ENCODE measurements around the gene CCKAR. TPM values are rescaled to one million over a fixed set of nuclear protein-coding genes. Genes with fewer than 3 reads are reported as not detected.

CCKAR gene
- total and polyA plus RNA-seq, 4 experiments from 2014 or later, result not detected

DNA sequence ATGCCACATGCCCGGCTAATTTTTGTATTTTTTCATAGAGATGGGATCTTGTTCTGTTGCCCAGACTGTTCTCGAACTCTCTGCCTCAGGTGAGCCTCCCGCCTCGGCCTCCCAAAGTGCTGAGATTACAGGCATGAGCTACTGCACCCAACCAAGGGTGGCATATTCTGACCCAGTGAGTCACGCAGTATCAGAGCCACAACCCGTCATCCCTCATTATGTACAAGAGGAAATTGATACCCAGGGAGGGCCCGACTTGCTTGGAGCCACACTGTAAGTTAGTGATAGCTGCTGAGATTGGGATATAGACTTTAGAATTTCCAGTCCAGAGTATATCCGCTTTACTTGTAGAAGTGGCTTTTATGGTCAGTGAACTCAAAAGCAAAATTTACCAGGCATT is 14.6 kb downstream of the CCKAR start:
- no peaks in the 10 kb centered on the region for H3K4me1 ChIP-seq (ENCODE audit: insufficient read depth, low read length)
- peaks cover 0 to 2% (median 0%) of the 10 kb centered on the region in 8 donors for H3K9me3 Mint-ChIP-seq
- H3K36me3 Mint-ChIP-seq, result no peaks in the 10 kb centered on the region
- no peak overlapping the region for H3K27ac ChIP-seq (ENCODE audit: low read depth, low read length)
- no peaks in the 10 kb centered on the region for H3K9me3 ChIP-seq (ENCODE audit: control insufficient read depth in 1 of 2, low read length in 2 of 2)
- no peak for DNase-seq
- no peak overlapping the region for H3K27ac Mint-ChIP-seq
- ChIA-PET CTCF (ENCODE audit: partially characterized antibody) (no interaction called here), POLR2A (ENCODE audit: partially characterized antibody) (no interaction called here)
- H3K4me3 ChIP-seq (ENCODE audit: low read length in 2 of 2), result no peak overlapping the region
- intact Hi-C loops (cut with micrococcal nuclease), result no loop called here
- H3K36me3 ChIP-seq (ENCODE audit: insufficient read depth, low read length), result no peaks in the 10 kb centered on the region
- peaks cover 2 to 9% of the 10 kb centered on the region in 2 donors for H3K27me3 Mint-ChIP-seq
- no peak overlapping the region for H3K4me3 Mint-ChIP-seq
- no peaks in the 10 kb centered on the region for H3K4me1 Mint-ChIP-seq
- H3K27me3 ChIP-seq (ENCODE audit: insufficient read depth, low read length), result no peaks in the 10 kb centered on the region

DNA sequence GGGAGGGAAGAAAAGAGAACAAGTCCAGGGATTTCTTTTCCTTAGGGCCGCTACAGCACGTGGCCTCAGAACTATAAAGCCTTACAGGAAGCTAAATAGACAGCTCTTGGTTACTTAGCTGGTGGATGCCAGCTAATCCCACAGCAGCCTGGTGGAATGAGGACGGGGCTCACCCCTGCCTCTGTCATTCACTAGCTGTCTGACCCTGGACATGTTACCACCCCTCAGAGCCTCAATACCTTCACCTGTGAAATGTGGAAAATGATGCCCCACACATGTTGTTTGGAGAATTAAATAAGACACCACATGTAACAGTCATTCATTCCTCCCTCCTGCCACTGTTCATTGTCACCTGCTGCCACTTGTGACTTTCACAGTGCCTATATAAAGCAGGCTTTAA is 15.7 kb downstream of the CCKAR start:
- peaks cover 0 to 4% (median 0%) of the 10 kb centered on the region in 8 donors for H3K9me3 Mint-ChIP-seq
- no peaks in the 10 kb centered on the region for H3K4me1 ChIP-seq (ENCODE audit: insufficient read depth, low read length)
- H3K4me3 Mint-ChIP-seq, result no peak overlapping the region
- H3K4me1 Mint-ChIP-seq, result no peaks in the 10 kb centered on the region
- no peak overlapping the region for H3K27ac Mint-ChIP-seq
- peaks cover 2 to 11% of the 10 kb centered on the region in 2 donors for H3K27me3 Mint-ChIP-seq
- ChIA-PET POLR2A (ENCODE audit: partially characterized antibody) (no interaction called here), CTCF (ENCODE audit: partially characterized antibody) (no interaction called here)
- intact Hi-C loops (cut with micrococcal nuclease), result no loop called here
- no peaks in the 10 kb centered on the region for H3K36me3 Mint-ChIP-seq
- DNase-seq, result no peak
- no peaks in the 10 kb centered on the region for H3K9me3 ChIP-seq (ENCODE audit: control insufficient read depth in 1 of 2, low read length in 2 of 2)
- no peak overlapping the region for H3K4me3 ChIP-seq (ENCODE audit: low read length in 2 of 2)
- no peak overlapping the region for H3K27ac ChIP-seq (ENCODE audit: low read depth, low read length)
- no peaks in the 10 kb centered on the region for H3K36me3 ChIP-seq (ENCODE audit: insufficient read depth, low read length)
- no peaks in the 10 kb centered on the region for H3K27me3 ChIP-seq (ENCODE audit: insufficient read depth, low read length)

- Mint-ChIP-seq H3K36me3 (no peaks in the 10 kb centered on the region), H3K4me3 (no peak overlapping the region), H3K4me1 (no peaks in the 10 kb centered on the region), H3K27me3 (peaks cover 2 to 12% of the 10 kb centered on the region in 2 donors), H3K9me3 (peaks cover 0 to 4% (median 0%) of the 10 kb centered on the region in 8 donors), H3K27ac (no peak overlapping the region)
- no peak overlapping the region for H3K4me3 ChIP-seq (ENCODE audit: low read length in 2 of 2)
- H3K27me3 ChIP-seq (ENCODE audit: insufficient read depth, low read length), result no peaks in the 10 kb centered on the region
- intact Hi-C loops (cut with micrococcal nuclease), result no loop called here
- no peak for DNase-seq
- H3K36me3 ChIP-seq (ENCODE audit: insufficient read depth, low read length), result no peaks in the 10 kb centered on the region
- no peak overlapping the region for H3K27ac ChIP-seq (ENCODE audit: low read depth, low read length)
- no peaks in the 10 kb centered on the region for H3K4me1 ChIP-seq (ENCODE audit: insufficient read depth, low read length)
- H3K9me3 ChIP-seq (ENCODE audit: control insufficient read depth in 1 of 2, low read length in 2 of 2), result no peaks in the 10 kb centered on the region
- ChIA-PET POLR2A (ENCODE audit: partially characterized antibody) (no interaction called here), CTCF (ENCODE audit: partially characterized antibody) (interaction anchor here (0.9 kb wide), 1 partner anchor 144 kb away, joined by 4 read pairs; no protein-coding TSS in a partner anchor)
These were observed 16.4 kb downstream of the CCKAR start for GRCh38 chr4:26473893-26474292.

DNA sequence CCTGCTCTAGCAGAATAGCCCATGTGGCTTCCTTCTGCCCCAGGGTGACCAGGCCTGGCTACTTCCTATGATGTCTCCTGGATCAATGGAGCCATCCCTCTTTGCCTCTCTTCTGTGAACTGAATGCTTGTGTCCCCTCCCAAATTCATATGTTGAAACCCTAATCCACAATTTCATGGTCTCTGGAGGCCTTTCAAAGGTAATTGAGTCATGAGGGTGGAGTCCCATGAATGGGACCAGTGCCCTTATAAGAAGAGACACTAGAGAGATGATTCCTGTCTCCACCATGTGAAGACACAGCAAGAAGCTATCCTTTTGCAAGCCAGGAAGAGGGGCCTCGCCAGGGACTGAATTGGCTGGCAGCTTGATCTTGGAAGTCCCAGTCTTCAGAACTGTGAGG is 18.4 kb downstream of the CCKAR start:
- H3K4me1 Mint-ChIP-seq, result no peaks in the 10 kb centered on the region
- peaks cover 0 to 4% (median 0%) of the 10 kb centered on the region in 8 donors for H3K9me3 Mint-ChIP-seq
- intact Hi-C loops (cut with micrococcal nuclease), result no loop called here
- no peaks in the 10 kb centered on the region for H3K36me3 Mint-ChIP-seq
- Histone ChIP-seq H3K9me3 (ENCODE audit: control insufficient read depth in 1 of 2, low read length in 2 of 2) (no peaks in the 10 kb centered on the region), H3K36me3 (ENCODE audit: insufficient read depth, low read length) (no peaks in the 10 kb centered on the region), H3K4me1 (ENCODE audit: insufficient read depth, low read length) (no peaks in the 10 kb centered on the region), H3K4me3 (ENCODE audit: low read length in 2 of 2) (no peak overlapping the region), H3K27ac (ENCODE audit: low read depth, low read length) (no peak overlapping the region), H3K27me3 (ENCODE audit: insufficient read depth, low read length) (no peaks in the 10 kb centered on the region)
- ChIA-PET POLR2A (ENCODE audit: partially characterized antibody) (no interaction called here), CTCF (ENCODE audit: partially characterized antibody) (no interaction called here)
- no peak overlapping the region for H3K27ac Mint-ChIP-seq
- no peak overlapping the region for H3K4me3 Mint-ChIP-seq
- peaks cover 1 to 9% of the 10 kb centered on the region in 2 donors for H3K27me3 Mint-ChIP-seq
- DNase-seq, result no peak

DNA sequence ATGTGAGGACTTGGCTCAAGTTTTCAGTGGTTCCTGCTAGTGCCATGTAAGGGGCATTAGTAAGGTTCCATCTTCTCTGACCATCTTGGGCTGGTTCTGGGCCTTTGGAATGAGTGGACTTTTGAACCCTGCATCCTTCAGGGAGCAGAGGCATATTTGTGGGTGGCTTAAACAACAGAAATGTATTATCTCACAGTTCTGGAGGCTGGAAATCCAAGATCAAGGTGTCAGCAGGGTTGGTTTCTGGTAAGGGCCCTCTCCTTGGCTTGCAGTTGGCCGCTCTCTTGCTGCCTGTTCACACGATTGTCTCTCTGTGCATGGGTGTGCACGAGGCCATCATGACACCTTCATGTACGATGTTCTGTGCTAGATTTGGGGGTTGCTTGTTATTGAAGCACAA is 21.3 kb downstream of the CCKAR start:
- Mint-ChIP-seq H3K4me3 (no peak overlapping the region), H3K36me3 (no peaks in the 10 kb centered on the region), H3K9me3 (peaks cover 0 to 4% (median 0%) of the 10 kb centered on the region in 8 donors), H3K27me3 (peaks cover 4 to 9% of the 10 kb centered on the region in 2 donors), H3K4me1 (no peaks in the 10 kb centered on the region), H3K27ac (no peak overlapping the region)
- Histone ChIP-seq H3K4me3 (ENCODE audit: low read length in 2 of 2) (no peak overlapping the region), H3K27me3 (ENCODE audit: insufficient read depth, low read length) (no peaks in the 10 kb centered on the region), H3K36me3 (ENCODE audit: insufficient read depth, low read length) (no peaks in the 10 kb centered on the region), H3K4me1 (ENCODE audit: insufficient read depth, low read length) (no peaks in the 10 kb centered on the region), H3K9me3 (ENCODE audit: control insufficient read depth in 1 of 2, low read length in 2 of 2) (no peaks in the 10 kb centered on the region), H3K27ac (ENCODE audit: low read depth, low read length) (no peak overlapping the region)
- ChIA-PET CTCF (ENCODE audit: partially characterized antibody) (no interaction called here), POLR2A (ENCODE audit: partially characterized antibody) (no interaction called here)
- no peak for DNase-seq
- intact Hi-C loops (cut with micrococcal nuclease), result no loop called here

GRCh38 chr4:26468283-26468949 is 21.9 kb downstream of the CCKAR start:
- Mint-ChIP-seq H3K4me1 (no peaks in the 10 kb centered on the region), H3K27me3 (peaks cover 4 to 9% of the 10 kb centered on the region in 2 donors), H3K27ac (no peak overlapping the region), H3K36me3 (no peaks in the 10 kb centered on the region), H3K9me3 (peaks cover 0 to 4% (median 1%) of the 10 kb centered on the region in 8 donors), H3K4me3 (no peak overlapping the region)
- CTCF ChIA-PET (ENCODE audit: partially characterized antibody), result interaction anchor here (1.1 kb wide), 1 partner anchor 9 kb away, joined by 3 read pairs; no protein-coding TSS in a partner anchor
- POLR2A ChIA-PET (ENCODE audit: partially characterized antibody), result no interaction called here
- DNase-seq, result no peak
- intact Hi-C loops (cut with micrococcal nuclease), result no loop called here
- H3K36me3 ChIP-seq (ENCODE audit: insufficient read depth, low read length), result no peaks in the 10 kb centered on the region
- no peak overlapping the region for H3K27ac ChIP-seq (ENCODE audit: low read depth, low read length)
- H3K9me3 ChIP-seq (ENCODE audit: control insufficient read depth in 1 of 2, low read length in 2 of 2), result no peaks in the 10 kb centered on the region
- H3K27me3 ChIP-seq (ENCODE audit: insufficient read depth, low read length), result no peaks in the 10 kb centered on the region
- H3K4me1 ChIP-seq (ENCODE audit: insufficient read depth, low read length), result no peaks in the 10 kb centered on the region
- no peak overlapping the region for H3K4me3 ChIP-seq (ENCODE audit: low read length in 2 of 2)

GRCh38 chr4:26467724-26468123 is 22.6 kb downstream of the CCKAR start:
- H3K27me3 Mint-ChIP-seq, result peaks cover 4 to 9% of the 10 kb centered on the region in 2 donors
- no peaks in the 10 kb centered on the region for H3K36me3 Mint-ChIP-seq
- Histone ChIP-seq H3K4me3 (ENCODE audit: low read length in 2 of 2) (no peak overlapping the region), H3K27me3 (ENCODE audit: insufficient read depth, low read length) (no peaks in the 10 kb centered on the region), H3K27ac (ENCODE audit: low read depth, low read length) (no peak overlapping the region), H3K36me3 (ENCODE audit: insufficient read depth, low read length) (no peaks in the 10 kb centered on the region), H3K4me1 (ENCODE audit: insufficient read depth, low read length) (no peaks in the 10 kb centered on the region), H3K9me3 (ENCODE audit: control insufficient read depth in 1 of 2, low read length in 2 of 2) (no peaks in the 10 kb centered on the region)
- CTCF ChIA-PET (ENCODE audit: partially characterized antibody), result interaction anchor here (1.1 kb wide), 1 partner anchor 9 kb away, joined by 3 read pairs; no protein-coding TSS in a partner anchor
- intact Hi-C loops (cut with micrococcal nuclease), result no loop called here
- peak overlapping the region in 1 of 8 donors; percentile 28 for H3K4me3 Mint-ChIP-seq
- POLR2A ChIA-PET (ENCODE audit: partially characterized antibody), result no interaction called here
- H3K4me1 Mint-ChIP-seq, result no peaks in the 10 kb centered on the region
- no peak overlapping the region for H3K27ac Mint-ChIP-seq
- H3K9me3 Mint-ChIP-seq, result peaks cover 0 to 4% (median 1%) of the 10 kb centered on the region in 8 donors
- DNase-seq, result no peak

Data from CD4-positive, alpha-beta memory T cell (primary cell).